Measurements from ENCODE around the gene AGBL4.

Gene AGBL4

GRCh38 chr1:48772211-48772610 lies 1251.5 kb downstream of the AGBL4 start:
- no peak for TF ChIP-seq CTCF (IDR thresholded peaks at IDR 0.05; ENCODE audit: control extremely low read depth, extremely low read depth, low read depth, missing control alignments)
- CTCF ChIA-PET = interaction anchor here (0.7 to 1.4 kb wide), 3 partner anchors 12 to 95 kb away, joined by 3 to 7 read pairs (median 4); no protein-coding TSS in a partner anchor
- POLR2A ChIA-PET = no interaction called here
- DNase-seq (ENCODE audit: extremely low spot score) = no peak

GRCh38 chr1:48771561-48771960 lies 1252.2 kb downstream of the AGBL4 start:
- no peak for DNase-seq (ENCODE audit: extremely low spot score)
- no peak for TF ChIP-seq CTCF (IDR thresholded peaks at IDR 0.05; ENCODE audit: control extremely low read depth, extremely low read depth, low read depth, missing control alignments)
- ChIA-PET POLR2A (no interaction called here), CTCF (interaction anchor here (1.4 kb wide), 1 partner anchor 46 kb away, joined by 7 read pairs; no protein-coding TSS in a partner anchor)

- POLR2A ChIA-PET = no interaction called here
- CTCF ChIA-PET = no interaction called here
- DNase-seq (ENCODE audit: extremely low spot score) = no peak
- TF ChIP-seq CTCF (IDR thresholded peaks at IDR 0.05; ENCODE audit: control extremely low read depth, extremely low read depth, low read depth, missing control alignments) = no peak
These were observed 1255.7 kb downstream of the AGBL4 start for GRCh38 chr1:48767975-48768510.

GRCh38 chr1:48765335-48765734 lies 1258.4 kb downstream of the AGBL4 start:
- ChIA-PET POLR2A (no interaction called here), CTCF (interaction anchor here (0.8 kb wide), 1 partner anchor 11 kb away, joined by 3 read pairs; no protein-coding TSS in a partner anchor)
- TF ChIP-seq CTCF (IDR thresholded peaks at IDR 0.05; ENCODE audit: control extremely low read depth, extremely low read depth, low read depth, missing control alignments) = no peak
- no peak for DNase-seq (ENCODE audit: extremely low spot score)

GRCh38 chr1:48761986-48762385 lies 1261.8 kb downstream of the AGBL4 start:
- ChIA-PET CTCF (interaction anchor here (1.0 to 1.4 kb wide), 2 partner anchors 13 to 31 kb away, joined by 3 to 4 read pairs; no protein-coding TSS in a partner anchor), POLR2A (no interaction called here)
- DNase-seq (ENCODE audit: extremely low spot score) = no peak
- no peak for TF ChIP-seq CTCF (IDR thresholded peaks at IDR 0.05; ENCODE audit: control extremely low read depth, extremely low read depth, low read depth, missing control alignments)

GRCh38 chr1:48761411-48761810 lies 1262.3 kb downstream of the AGBL4 start:
- CTCF ChIA-PET = interaction anchor here (1.1 to 1.4 kb wide), 2 partner anchors 14 to 31 kb away, joined by 3 read pairs; no protein-coding TSS in a partner anchor

More at GRCh38 chr1:48761411-48761810, 1262.3 kb downstream of the AGBL4 start:
- no peak for DNase-seq (ENCODE audit: extremely low spot score)
- POLR2A ChIA-PET = no interaction called here
- TF ChIP-seq CTCF (IDR thresholded peaks at IDR 0.05; ENCODE audit: control extremely low read depth, extremely low read depth, low read depth, missing control alignments) = no peak

Data from GM10248 (cell line).